ENCODE measurements around the gene TEAD4.

DNA sequence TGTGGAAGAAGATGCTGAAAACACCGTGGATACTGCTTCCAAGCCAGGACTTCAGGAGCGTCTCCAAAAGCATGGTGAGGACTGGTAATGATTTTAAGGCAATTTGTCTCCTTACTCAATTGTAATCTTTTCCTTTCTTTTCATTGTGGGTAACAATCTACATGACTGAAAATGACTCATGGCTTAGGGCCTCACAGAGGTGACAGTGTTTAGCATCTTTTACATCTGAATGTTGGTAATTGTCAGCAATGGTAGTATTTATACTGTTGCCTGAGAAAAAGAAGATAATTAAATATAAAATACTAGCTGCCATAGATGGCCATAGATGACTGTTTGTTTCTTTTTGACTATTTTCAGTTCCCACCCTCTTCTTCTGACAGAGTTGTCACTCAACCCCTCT lies 36.9 kb upstream of the TEAD4 start:
- TF ChIP-seq, protein P1, sequence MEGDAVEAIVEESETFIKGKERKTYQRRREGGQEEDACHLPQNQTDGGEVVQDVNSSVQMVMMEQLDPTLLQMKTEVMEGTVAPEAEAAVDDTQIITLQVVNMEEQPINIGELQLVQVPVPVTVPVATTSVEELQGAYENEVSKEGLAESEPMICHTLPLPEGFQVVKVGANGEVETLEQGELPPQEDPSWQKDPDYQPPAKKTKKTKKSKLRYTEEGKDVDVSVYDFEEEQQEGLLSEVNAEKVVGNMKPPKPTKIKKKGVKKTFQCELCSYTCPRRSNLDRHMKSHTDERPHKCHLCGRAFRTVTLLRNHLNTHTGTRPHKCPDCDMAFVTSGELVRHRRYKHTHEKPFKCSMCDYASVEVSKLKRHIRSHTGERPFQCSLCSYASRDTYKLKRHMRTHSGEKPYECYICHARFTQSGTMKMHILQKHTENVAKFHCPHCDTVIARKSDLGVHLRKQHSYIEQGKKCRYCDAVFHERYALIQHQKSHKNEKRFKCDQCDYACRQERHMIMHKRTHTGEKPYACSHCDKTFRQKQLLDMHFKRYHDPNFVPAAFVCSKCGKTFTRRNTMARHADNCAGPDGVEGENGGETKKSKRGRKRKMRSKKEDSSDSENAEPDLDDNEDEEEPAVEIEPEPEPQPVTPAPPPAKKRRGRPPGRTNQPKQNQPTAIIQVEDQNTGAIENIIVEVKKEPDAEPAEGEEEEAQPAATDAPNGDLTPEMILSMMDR (IDR thresholded peaks at IDR 0.05), result no peak
- TF ChIP-seq EZH2 (IDR thresholded peaks at IDR 0.05), result no peak
- no peak for TF ChIP-seq EZH2phosphoT487 (IDR thresholded peaks at IDR 0.05)

Measured in neural progenitor cell (in vitro differentiated cells).